H9 (cell line): ENCODE results near the gene ANKFY1. TPM values are rescaled to one million over a fixed set of nuclear protein-coding genes. Genes with fewer than 3 reads are reported as not detected.

ENCODE experiments used
- DNase-seq: peaks from one replicate; pipeline ENCODE4 v3.0.0-alpha.2; 2017
- H2AFZ ChIP-seq: one replicate; pipeline ENCODE4 v1.6.1; 2013; ENCODE audit warnings: mild to moderate bottlenecking, low read length, control low read depth, moderate library complexity
- H2AK5ac ChIP-seq: 2 replicates; pipeline ENCODE4 v1.6.1; 2013; ENCODE audit warnings: low read length, control low read depth, mixed read lengths; ENCODE audit not compliant: insufficient read length
- H2BK120ac ChIP-seq: one replicate; pipeline ENCODE4 v1.6.1; 2013; ENCODE audit warnings: low read depth, mild to moderate bottlenecking, low read length, control low read depth, inconsistent platforms; ENCODE audit not compliant: poor library complexity, severe bottlenecking
- H2BK12ac ChIP-seq: 2 replicates; pipeline ENCODE4 v1.6.1; 2013; ENCODE audit warnings: low read length, control low read depth, mixed read lengths, low read depth; ENCODE audit not compliant: insufficient read length
- H2BK15ac ChIP-seq: 2 replicates; pipeline ENCODE4 v1.6.1; 2013; ENCODE audit warnings: low read depth, low read length, control low read depth
- H2BK20ac ChIP-seq: one replicate; pipeline ENCODE4 v1.6.1; 2013; ENCODE audit warnings: low read depth, mild to moderate bottlenecking, low read length, control low read depth, inconsistent platforms; ENCODE audit not compliant: poor library complexity, severe bottlenecking
- H2BK5ac ChIP-seq: 2 replicates; pipeline ENCODE4 v1.6.1; 2013; ENCODE audit warnings: low read length, control low read depth, mixed read lengths; ENCODE audit not compliant: insufficient read length
- H3K14ac ChIP-seq: 2 replicates; pipeline ENCODE4 v1.6.1; 2013; ENCODE audit warnings: low read length, control low read depth; ENCODE audit not compliant: insufficient read depth
- H3K18ac ChIP-seq: 2 replicates; pipeline ENCODE4 v1.6.1; 2013; ENCODE audit warnings: low read depth, mild to moderate bottlenecking, mixed read lengths, low read length, control low read depth; ENCODE audit not compliant: insufficient read length
- H3K23ac ChIP-seq: 2 replicates; pipeline ENCODE4 v1.6.1; 2013; ENCODE audit warnings: low read length, control low read depth, mixed read lengths, low read depth; ENCODE audit not compliant: insufficient read length
- H3K23me2 ChIP-seq: 2 replicates; pipeline ENCODE4 v1.6.1; 2013; ENCODE audit warnings: low read depth, mild to moderate bottlenecking, mixed read lengths, low read length, control low read depth; ENCODE audit not compliant: insufficient read length, poor library complexity, severe bottlenecking
- H3K27ac ChIP-seq: 2 replicates; pipeline ENCODE4 v1.5.1; 2013; ENCODE audit warnings: low read length, control low read depth, mixed read lengths, low read depth; ENCODE audit not compliant: insufficient read length
- H3K27me3 ChIP-seq: 2 replicates; pipeline ENCODE4 v1.6.1; 2013; ENCODE audit warnings: low read length, control low read depth, inconsistent platforms; ENCODE audit not compliant: insufficient read depth
- H3K4ac ChIP-seq: 2 replicates; pipeline ENCODE4 v1.6.1; 2013; ENCODE audit warnings: low read depth, mild to moderate bottlenecking, control low read depth, inconsistent platforms, low read length, moderate library complexity
- H3K4me1 ChIP-seq: 2 replicates; pipeline ENCODE4 v1.6.1; 2013; ENCODE audit warnings: low read length, control low read depth, inconsistent platforms; ENCODE audit not compliant: insufficient read depth
- H3K4me2 ChIP-seq: 2 replicates; pipeline ENCODE4 v1.6.1; 2013; ENCODE audit warnings: low read length, control low read depth, mixed read lengths; ENCODE audit not compliant: insufficient read length, insufficient read depth
- H3K56ac ChIP-seq: 2 replicates; pipeline ENCODE4 v1.6.1; 2013; ENCODE audit warnings: low read depth, mild to moderate bottlenecking, mixed read lengths, low read length, control low read depth; ENCODE audit not compliant: insufficient read length
- H3K79me1 ChIP-seq: 2 replicates; pipeline ENCODE4 v1.6.1; 2013; ENCODE audit warnings: low read depth, mild to moderate bottlenecking, moderate library complexity, low read length, control low read depth, inconsistent platforms; ENCODE audit not compliant: insufficient read depth, poor library complexity, severe bottlenecking
- H3K79me2 ChIP-seq: 2 replicates; pipeline ENCODE4 v1.6.1; 2013; ENCODE audit warnings: low read length, control low read depth, inconsistent platforms; ENCODE audit not compliant: insufficient read depth
- H3K9ac ChIP-seq: 2 replicates; pipeline ENCODE4 v1.6.1; 2013; ENCODE audit warnings: low read length, control low read depth, mixed read lengths; ENCODE audit not compliant: insufficient read length; ENCODE audit errors: extremely low read depth
- H3K9me3 ChIP-seq: one replicate; pipeline ENCODE4 v1.6.1; 2013; ENCODE audit warnings: low read depth, low read length, inconsistent platforms; ENCODE audit not compliant: control insufficient read depth
- H3T11ph ChIP-seq: one replicate; pipeline ENCODE4 v1.6.1; 2013; ENCODE audit warnings: mild to moderate bottlenecking, low read length, control low read depth, inconsistent platforms
- H4K20me1 ChIP-seq: one replicate; pipeline ENCODE4 v1.6.1; 2013; ENCODE audit not compliant: control insufficient read depth, insufficient read length, insufficient read depth
- H4K5ac ChIP-seq: 2 replicates; pipeline ENCODE4 v1.6.1; 2013; ENCODE audit warnings: low read depth, mild to moderate bottlenecking, mixed read lengths, low read length, control low read depth; ENCODE audit not compliant: insufficient read length
- H4K8ac ChIP-seq: replicated peaks from 2 replicates; pipeline ENCODE4 v1.6.1; 2013; ENCODE audit warnings: low read length, control low read depth, mixed read lengths, low read depth; ENCODE audit not compliant: insufficient read length
- H4K91ac ChIP-seq: 2 replicates; pipeline ENCODE4 v1.6.1; 2013; ENCODE audit warnings: low read depth, mild to moderate bottlenecking, moderate library complexity, mixed read lengths, low read length, control low read depth; ENCODE audit not compliant: insufficient read length
- H3K27ac Mint-ChIP-seq, 3 experiments: 2 replicates in 2 of 3; 3 replicates in 1 of 3; pipeline ENCODE4 v1.8.0; 2020 to 2021; ENCODE audit warnings: mixed read lengths in 3 of 3, mild to moderate bottlenecking in 1 of 3, moderate library complexity in 1 of 3
- H3K27me3 Mint-ChIP-seq: 2 replicates; pipeline ENCODE4 v1.8.0; 2021; ENCODE audit warnings: low read depth, mild to moderate bottlenecking, moderate library complexity, mixed read lengths
- H3K36me3 Mint-ChIP-seq, 3 experiments: 2 replicates in 2 of 3; 3 replicates in 1 of 3; pipeline ENCODE4 v1.8.0; 2020 to 2021; ENCODE audit warnings: low read depth in 3 of 3, mixed read lengths in 3 of 3; ENCODE audit not compliant: insufficient read depth in 1 of 3
- H3K4me1 Mint-ChIP-seq, 2 experiments: 2 replicates each; pipeline ENCODE4 v1.8.0; 2020; ENCODE audit warnings: mixed read lengths in 2 of 2
- H3K4me3 Mint-ChIP-seq, 2 experiments: 2 replicates in 1 of 2; 3 replicates in 1 of 2; pipeline ENCODE4 v1.8.0; 2020 to 2021; ENCODE audit warnings: mild to moderate bottlenecking in 2 of 2, mixed read lengths in 2 of 2, moderate library complexity in 1 of 2
- H3K9me3 Mint-ChIP-seq, 2 experiments: 2 replicates in 1 of 2; 3 replicates in 1 of 2; pipeline ENCODE4 v1.8.0; 2020; ENCODE audit warnings: mild to moderate bottlenecking in 2 of 2, mixed read lengths in 2 of 2, moderate library complexity in 1 of 2
- CTCF ChIP-seq: fragments of 200-600 bp; sonication (generic); conservative IDR thresholded peaks from 3 replicates; pipeline ENCODE4 v1.8.0; 2021; ENCODE audit warnings: antibody characterized with exemption, mild to moderate bottlenecking
- WGBS: extraction: QIAGEN DNeasy Blood & Tissue Kit; methylation state at CpG from one replicate; pipeline ENCODE4 v1.1.7; 2013; ENCODE audit warnings: missing lambda C conversion rate, low lambda C conversion rate, mixed read lengths; ENCODE audit not compliant: insufficient read length; ENCODE audit errors: extremely low coverage; 5-methylcytosine and 5-hydroxymethylcytosine counted together
- total RNA-seq: library from RNA; stranded (reverse); gene quantifications from 2 replicates; pipeline ENCODE4 v1.2.1, GENCODE V29; 2021

Gene ANKFY1
- total RNA-seq, 1 experiment from 2014 or later: 51.9 TPM

- TF ChIP-seq CTCF: no peak
- Histone ChIP-seq H2AK5ac (no peak overlapping the region), H2BK12ac (no peak overlapping the region), H3K79me2 (no peaks in the 10 kb centered on the region), H3K4me1 (0 out of 2 replicates have a peak, but pooled peaks cover 4% of the 10 kb centered on the region), H4K20me1 (no peaks in the 10 kb centered on the region), H2BK120ac (no peak overlapping the region), H3K4me2 (no peak overlapping the region), H3K56ac (no peak overlapping the region), H4K5ac (no peak overlapping the region), H3K27me3 (no peaks in the 10 kb centered on the region), H2BK5ac (no peak overlapping the region), H3K9me3 (no peaks in the 10 kb centered on the region), H3K14ac (no peak overlapping the region), H3K9ac (no peak overlapping the region), H2BK15ac (no peak overlapping the region), H4K91ac (no peak overlapping the region), H3K27ac (no peak overlapping the region), H3T11ph (no peak overlapping the region), H2AFZ (no peak overlapping the region), H4K8ac (no peak overlapping the region), H3K23me2 (no peaks in the 10 kb centered on the region), H3K18ac (no peak overlapping the region), H3K79me1 (no peaks in the 10 kb centered on the region), H3K23ac (no peak overlapping the region), H3K4ac (no peak overlapping the region), H2BK20ac (no peak overlapping the region)
- Mint-ChIP-seq H3K27me3 (no peaks in the 10 kb centered on the region), H3K36me3 (peaks cover 26 to 79% (median 65%) of the 10 kb centered on the region in 3 experiments; a peak in 6 of 7 replicates), H3K9me3 (no peaks in the 10 kb centered on the region), H3K27ac (peak overlapping the region; percentile 54 to 98 (median 88); a peak in 5 of 7 replicates), H3K4me3 (no peak overlapping the region), H3K4me1 (peaks cover 9 to 12% of the 10 kb centered on the region in 2 experiments)
- DNase-seq: peak; percentile 57
- WGBS: no CpG with 5 or more reads among the region's 6 CpGs
Measured at GRCh38 chr17:4187076-4187475, 76.7 kb downstream of the ANKFY1 start.
